Adrenal gland (tissue), 12 donors: ENCODE measurements around the gene ADAMTS13. TPM values are rescaled to one million over a fixed set of nuclear protein-coding genes. Genes with fewer than 3 reads are reported as not detected.

ENCODE experiments used
- DNase-seq, 7 donors: peaks; one replicate each; pipeline ENCODE4 v3.0.0-alpha.2; 2019 to 2020
- H3K27ac ChIP-seq, 5 donors: fragments of 200-600 bp; sonication (generic) in 4 of 5; 1 replicate in 3 of 5; 2 replicates in 2 of 5; pipeline versions ENCODE4 v1.5.1 to v1.8.0; 2016 to 2020; ENCODE audit warnings: mild to moderate bottlenecking in 1 of 5
- H3K27me3 ChIP-seq: fragments of 200-600 bp; 2 replicates; pipeline ENCODE4 v1.8.0; 2021
- H3K36me3 ChIP-seq, 2 donors: fragments of 200-600 bp; replicated peaks in 1 of 2; 1 replicate in 1 of 2; 2 replicates in 1 of 2; pipeline versions ENCODE4 v1.5.1 to v1.8.0; 2018 to 2022
- H3K4me1 ChIP-seq, 2 donors: fragments of 200-600 bp; replicated peaks in 1 of 2; 1 replicate in 1 of 2; 2 replicates in 1 of 2; pipeline versions ENCODE4 v1.5.1 to v1.8.0; 2018 to 2021
- H3K4me3 ChIP-seq, 4 donors: fragments of 200-600 bp; sonication (generic) in 3 of 4; one replicate each; pipeline ENCODE4 v1.5.1; 2016 to 2018
- H3K9me3 ChIP-seq, 3 donors: fragments of 200-600 bp; sonication (generic) in 1 of 3; replicated peaks in 1 of 3; 1 replicate in 2 of 3; 2 replicates in 1 of 3; pipeline versions ENCODE4 v1.5.1 to v1.8.0; 2016 to 2021
- POLR2A ChIP-seq, 2 donors: fragments of 450-650 bp; IDR thresholded peaks; one replicate each; pipeline ENCODE4 v1.6.1; 2017; ENCODE audit warnings: antibody characterized with exemption in 2 of 2, mild to moderate bottlenecking in 2 of 2, moderate library complexity in 1 of 2
- WGBS, 4 donors: extraction: QIAGEN DNeasy Blood & Tissue Kit in 2 of 4; methylation state at CpG; one replicate each; pipeline versions ENCODE4 v1.1.5 to v1.1.7; 2013 to 2017; 5-methylcytosine and 5-hydroxymethylcytosine counted together
- intact Hi-C, 2 donors: fragments of 100-400 bp; cut with DNase I; formaldehyde crosslinking; loops; one replicate each; pipeline versions ENCODE4 v1.14.1 to v1.15.0; 2022 to 2023
- polyA plus RNA-seq, 3 donors: library from polyadenylated mRNA; stranded (reverse); fragments of 200-250 nt in 2 of 3; fragments of 350-450 nt in 1 of 3; fragmentation: Illumina TruSeq in 1 of 3; extraction: RNeasy Lipid Tissue Mini Kit (QIAGEN cat#74804) in 1 of 3; gene quantifications; one replicate each; pipeline ENCODE4 v1.2.3, GENCODE V29; 2013 to 2014
- total RNA-seq, 9 donors: library from RNA; depleted of rRNA in 4 of 9; stranded (reverse); fragments of >200 nt in 4 of 9; fragments of 120-200 nt in 1 of 9; fragmentation: NEBNext Ultra II Directional in 1 of 9; extraction: Animal tissue kit (Norgen Biotek cat#: 25700) in 1 of 9; gene quantifications; one replicate each; pipeline versions ENCODE4 v1.1.0 to v1.2.4, GENCODE V29; 2013 to 2023
- TF ChIP-seq, protein P1 (sequence below), 6 experiments: fragments of 450-650 bp in 4 of 6; fragments of 200-600 bp in 2 of 6; sonication (generic) in 1 of 6; IDR thresholded peaks; 1 replicate in 5 of 6; 2 replicates in 1 of 6; pipeline versions ENCODE4 v1.5.1 to v1.8.0; 2016 to 2021; ENCODE audit warnings: antibody characterized with exemption in 6 of 6, mild to moderate bottlenecking in 2 of 6, moderate library complexity in 1 of 6
- donor health status: healthy with polysubstance abuse.
- donor health status: Bipolar disorder and iron deficiency.
- donor health status: DM: yes; HTN: yes; CAD: no.
- donor health status: DM: no; HTN: no; CAD: no.
- donor health status: DM: no; HTN: no; CAD: no.
- donor health status: DM: yes; HTN: yes; CAD: no.

ADAMTS13 gene
- total and polyA plus RNA-seq, 12 donors = 0.15 to 19.9 (median 2.0) TPM

DNA sequence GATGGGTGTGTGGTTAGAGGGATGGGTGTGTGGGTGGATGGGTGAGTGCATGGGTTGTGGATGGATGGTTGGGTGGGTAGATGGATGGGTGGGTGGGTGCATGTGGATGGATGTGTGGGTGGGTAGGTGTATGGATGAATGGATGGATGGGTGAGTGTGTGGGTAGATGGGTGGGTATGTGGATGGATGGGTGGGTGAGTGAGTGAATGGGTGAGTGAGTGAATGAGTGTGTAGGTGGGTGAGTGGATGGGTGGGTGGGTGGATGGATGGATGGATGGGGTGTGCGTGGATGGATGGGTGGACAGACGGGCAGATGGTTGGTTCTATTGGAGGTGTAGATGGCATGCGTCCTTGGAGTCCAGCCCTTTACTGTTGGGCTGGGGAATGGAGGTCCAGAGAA is 28.8 kb upstream of the ADAMTS13 start:
- intact Hi-C loops = no loop called here
- Histone ChIP-seq H3K36me3 (no peaks in the 10 kb centered on the region), H3K27me3 (peaks cover 7% of the 10 kb centered on the region), H3K9me3 (no peaks in the 10 kb centered on the region), H3K4me3 (no peak overlapping the region), H3K27ac (no peak overlapping the region), H3K4me1 (no peaks in the 10 kb centered on the region)
- TF ChIP-seq POLR2A (IDR thresholded peaks at IDR 0.05) = no peak
- TF ChIP-seq, protein P1, sequence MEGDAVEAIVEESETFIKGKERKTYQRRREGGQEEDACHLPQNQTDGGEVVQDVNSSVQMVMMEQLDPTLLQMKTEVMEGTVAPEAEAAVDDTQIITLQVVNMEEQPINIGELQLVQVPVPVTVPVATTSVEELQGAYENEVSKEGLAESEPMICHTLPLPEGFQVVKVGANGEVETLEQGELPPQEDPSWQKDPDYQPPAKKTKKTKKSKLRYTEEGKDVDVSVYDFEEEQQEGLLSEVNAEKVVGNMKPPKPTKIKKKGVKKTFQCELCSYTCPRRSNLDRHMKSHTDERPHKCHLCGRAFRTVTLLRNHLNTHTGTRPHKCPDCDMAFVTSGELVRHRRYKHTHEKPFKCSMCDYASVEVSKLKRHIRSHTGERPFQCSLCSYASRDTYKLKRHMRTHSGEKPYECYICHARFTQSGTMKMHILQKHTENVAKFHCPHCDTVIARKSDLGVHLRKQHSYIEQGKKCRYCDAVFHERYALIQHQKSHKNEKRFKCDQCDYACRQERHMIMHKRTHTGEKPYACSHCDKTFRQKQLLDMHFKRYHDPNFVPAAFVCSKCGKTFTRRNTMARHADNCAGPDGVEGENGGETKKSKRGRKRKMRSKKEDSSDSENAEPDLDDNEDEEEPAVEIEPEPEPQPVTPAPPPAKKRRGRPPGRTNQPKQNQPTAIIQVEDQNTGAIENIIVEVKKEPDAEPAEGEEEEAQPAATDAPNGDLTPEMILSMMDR (IDR thresholded peaks at IDR 0.05) = no peak
- no peak for DNase-seq
- 73 to 85% (median 78%) methylated on average over 3 of the region's 3 CpGs for WGBS, 4 donors

DNA sequence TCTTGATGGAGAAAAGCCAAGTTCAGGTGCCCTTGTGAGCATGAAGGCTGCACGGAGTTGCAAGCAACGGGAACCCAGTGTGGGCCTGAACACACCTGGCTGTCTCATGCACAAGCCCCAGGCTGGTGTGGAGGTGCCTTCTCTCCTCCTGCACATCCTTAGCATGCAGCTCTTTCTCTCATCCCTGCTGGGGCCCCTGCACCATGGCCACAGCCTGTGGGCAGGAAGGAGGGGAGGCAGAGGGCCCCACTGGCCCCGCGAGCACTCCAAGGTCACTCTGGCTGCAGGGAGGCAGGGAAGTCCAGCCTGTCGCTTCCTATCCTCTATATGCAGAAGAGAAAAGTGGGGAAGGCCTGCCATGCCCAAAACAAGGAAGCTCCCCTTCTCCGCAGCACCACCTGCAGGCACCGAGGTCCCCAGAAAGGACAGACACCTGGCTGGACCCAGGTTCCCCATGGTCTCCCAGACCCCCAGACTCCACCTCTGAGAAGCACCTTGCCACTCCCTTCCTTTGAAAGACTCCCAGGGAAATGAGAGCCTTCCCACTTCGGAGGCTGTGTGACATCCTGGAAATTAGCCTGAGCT is 27.4 kb upstream of the ADAMTS13 start:
- no peaks in the 10 kb centered on the region for H3K4me1 ChIP-seq
- no peak overlapping the region for H3K27ac ChIP-seq
- no peak for TF ChIP-seq POLR2A (IDR thresholded peaks at IDR 0.05)
- TF ChIP-seq, protein P1 (IDR thresholded peaks at IDR 0.05) = no peak
- no peaks in the 10 kb centered on the region for H3K9me3 ChIP-seq
- H3K27me3 ChIP-seq = peaks cover 7% of the 10 kb centered on the region
- intact Hi-C loops = no loop called here
- WGBS, 4 donors = 13 to 28% (median 22%) methylated on average over 6 to 8 of the region's 8 CpGs
- H3K4me3 ChIP-seq = no peak overlapping the region
- no peaks in the 10 kb centered on the region for H3K36me3 ChIP-seq
- DNase-seq = no peak

DNA sequence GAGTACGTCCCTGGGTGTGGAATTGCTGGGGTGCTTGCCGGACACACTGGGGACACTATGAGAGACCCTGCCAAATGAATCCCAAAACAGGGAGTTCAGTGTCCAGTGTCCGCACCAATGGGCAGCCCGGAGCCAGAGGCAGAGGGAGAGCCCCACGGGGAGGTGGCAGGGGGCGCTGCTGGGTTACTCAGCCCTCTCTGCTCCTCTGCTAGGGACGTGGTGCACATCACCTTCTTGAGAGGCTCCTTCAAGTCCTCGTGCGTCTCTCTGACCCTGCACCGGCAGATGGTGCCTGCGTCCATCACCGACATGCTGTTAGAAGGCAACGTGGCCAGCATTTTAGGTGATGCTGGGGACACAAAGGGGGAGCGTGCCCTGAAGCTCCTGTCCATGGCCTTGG is 25.2 kb upstream of the ADAMTS13 start:
- Histone ChIP-seq H3K4me1 (no peaks in the 10 kb centered on the region), H3K27ac (no peak overlapping the region), H3K9me3 (no peaks in the 10 kb centered on the region), H3K4me3 (no peak overlapping the region), H3K27me3 (peaks cover 7% of the 10 kb centered on the region), H3K36me3 (no peaks in the 10 kb centered on the region)
- intact Hi-C loops = no loop called here
- TF ChIP-seq, protein P1 (IDR thresholded peaks at IDR 0.05) = peak in 2 of 6 experiments; percentile 9 to 13
- no peak for TF ChIP-seq POLR2A (IDR thresholded peaks at IDR 0.05)
- 24 to 37% (median 34%) methylated on average over 5 to 14 of the region's 14 CpGs for WGBS, 4 donors
- peak in 1 of 7 donors; percentile 39 for DNase-seq

DNA sequence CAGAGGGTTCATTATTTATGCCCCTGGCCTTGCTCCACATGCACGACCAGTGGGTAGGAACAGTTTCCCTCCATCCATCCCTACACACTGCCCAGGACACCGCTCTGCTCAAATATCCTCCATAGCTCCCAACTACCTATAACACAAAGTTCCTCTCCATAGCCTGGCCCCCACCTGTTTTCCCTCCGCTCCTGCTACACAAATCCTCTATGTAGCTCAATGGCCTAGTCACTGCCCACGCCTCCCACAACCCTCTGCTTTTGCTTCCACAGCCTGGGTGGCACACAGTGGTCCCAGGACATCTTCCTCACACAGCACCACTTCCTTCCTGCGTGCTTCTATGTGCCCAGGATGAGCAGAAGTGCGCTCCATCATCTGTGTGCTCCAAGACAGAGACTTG is 24.8 kb upstream of the ADAMTS13 start:
- H3K9me3 ChIP-seq = no peaks in the 10 kb centered on the region
- intact Hi-C loops = no loop called here
- TF ChIP-seq, protein P1 (IDR thresholded peaks at IDR 0.05) = no peak
- no peak for TF ChIP-seq POLR2A (IDR thresholded peaks at IDR 0.05)

More for the DNA sequence above, 24.8 kb upstream of the ADAMTS13 start:
- 72 to 80% (median 77%) methylated on average over 6 of the region's 6 CpGs for WGBS, 4 donors
- H3K4me1 ChIP-seq = no peaks in the 10 kb centered on the region
- H3K27ac ChIP-seq = no peak overlapping the region
- H3K36me3 ChIP-seq = no peaks in the 10 kb centered on the region
- H3K4me3 ChIP-seq = no peak overlapping the region
- H3K27me3 ChIP-seq = peaks cover 7% of the 10 kb centered on the region
- no peak for DNase-seq
